GM18502 (cell line): ENCODE measurements around the gene NHERF1.

Experiments used
- ATAC-seq: cut with Tn5 transposase; IDR thresholded peaks from one replicate; pipeline ENCODE4 v1.9.1; 2021; ENCODE audit warnings: mild to moderate bottlenecking; ENCODE audit not compliant: unreplicated experiment, poor library complexity

The NHERF1 gene

GRCh38 chr17:74764751-74765286 is 16.4 kb downstream of the NHERF1 start:
- no peak for ATAC-seq

- ATAC-seq = no peak
These were observed 18.0 kb downstream of the NHERF1 start for GRCh38 chr17:74766413-74766812.

GRCh38 chr17:74767111-74767516 is 18.7 kb downstream of the NHERF1 start:
- ATAC-seq = no peak

- ATAC-seq = no peak
These were observed 19.8 kb downstream of the NHERF1 start for GRCh38 chr17:74768069-74768762.

GRCh38 chr17:74768763-74769114 is 20.3 kb downstream of the NHERF1 start:
- ATAC-seq = no peak

- no peak for ATAC-seq
These were observed 20.9 kb downstream of the NHERF1 start for GRCh38 chr17:74769266-74769855.

GRCh38 chr17:74769856-74770497 is 21.5 kb downstream of the NHERF1 start:
- ATAC-seq = no peak

- ATAC-seq = no peak
These were observed 22.3 kb downstream of the NHERF1 start for GRCh38 chr17:74770498-74771318.

GRCh38 chr17:74771319-74771914 is 23.0 kb downstream of the NHERF1 start:
- no peak for ATAC-seq

GRCh38 chr17:74772053-74772452 is 23.6 kb downstream of the NHERF1 start:
- ATAC-seq = no peak

GRCh38 chr17:74773414-74773813 is 25.0 kb downstream of the NHERF1 start:
- no peak for ATAC-seq

GRCh38 chr17:74773871-74774286 is 25.5 kb downstream of the NHERF1 start:
- no peak for ATAC-seq

GRCh38 chr17:74775409-74776043 is 27.1 kb downstream of the NHERF1 start:
- ATAC-seq = no peak

GRCh38 chr17:74776044-74776962 is 27.9 kb downstream of the NHERF1 start, which contains the start of gene NAT9:
TSS of gene NAT9 (minus strand) at chr17:74776345. CDS start at chr17:74775698, 647 bp downstream.
- peak; percentile 73 for ATAC-seq

GRCh38 chr17:74776990-74777389 is 28.6 kb downstream of the NHERF1 start:
- ATAC-seq = no peak

- ATAC-seq = no peak
These were observed 29.6 kb downstream of the NHERF1 start for GRCh38 chr17:74777901-74778515.

- ATAC-seq = no peak
These were observed 30.5 kb downstream of the NHERF1 start for GRCh38 chr17:74778960-74779359.

GRCh38 chr17:74779501-74779900 is 31.1 kb downstream of the NHERF1 start:
- no peak for ATAC-seq
